Trophoblast cell (in vitro differentiated cells and primary cell): ENCODE results near the gene CDH22.

Experiments
- DNase-seq, 2 donors: peaks; one replicate each; pipeline ENCODE4 v3.0.0-alpha.2; 2016
- H2AFZ ChIP-seq: 2 replicates; pipeline ENCODE4 v1.6.1; 2013; ENCODE audit warnings: low read length, moderate library complexity, mild to moderate bottlenecking; ENCODE audit not compliant: insufficient read depth, poor library complexity
- H2AK5ac ChIP-seq: 2 replicates; pipeline ENCODE4 v1.6.1; 2013; ENCODE audit warnings: mild to moderate bottlenecking, low read length
- H2BK120ac ChIP-seq: 2 replicates; pipeline ENCODE4 v1.6.1; 2013; ENCODE audit warnings: low read length, mild to moderate bottlenecking, moderate library complexity; ENCODE audit not compliant: insufficient read depth, poor library complexity
- H2BK12ac ChIP-seq: 2 replicates; pipeline ENCODE4 v1.6.1; 2013; ENCODE audit warnings: mild to moderate bottlenecking, low read length, moderate library complexity
- H2BK5ac ChIP-seq: 2 replicates; pipeline ENCODE4 v1.6.1; 2013; ENCODE audit warnings: low read length, low read depth, moderate library complexity, mild to moderate bottlenecking; ENCODE audit not compliant: poor library complexity
- H3K14ac ChIP-seq: 2 replicates; pipeline ENCODE4 v1.6.1; 2013; ENCODE audit warnings: mild to moderate bottlenecking, low read length
- H3K18ac ChIP-seq: 2 replicates; pipeline ENCODE4 v1.6.1; 2013; ENCODE audit warnings: mild to moderate bottlenecking, low read length
- H3K23ac ChIP-seq: 2 replicates; pipeline ENCODE4 v1.6.1; 2013; ENCODE audit warnings: low read length
- H3K27ac ChIP-seq: 2 replicates; pipeline ENCODE4 v1.5.1; 2013; ENCODE audit warnings: low read depth, mild to moderate bottlenecking, inconsistent platforms, low read length, moderate library complexity
- H3K27me3 ChIP-seq: 2 replicates; pipeline ENCODE4 v1.6.1; 2013; ENCODE audit warnings: inconsistent platforms, mild to moderate bottlenecking, low read length, moderate library complexity; ENCODE audit not compliant: insufficient read depth
- H3K36me3 ChIP-seq, 2 experiments: 1 replicate in 1 of 2; 2 replicates in 1 of 2; pipeline ENCODE4 v1.6.1; 2013; ENCODE audit warnings: low read length in 2 of 2, mild to moderate bottlenecking in 2 of 2, moderate library complexity in 1 of 2; ENCODE audit not compliant: insufficient read depth in 2 of 2, control insufficient read depth in 1 of 2
- H3K4ac ChIP-seq: 2 replicates; pipeline ENCODE4 v1.6.1; 2013; ENCODE audit warnings: low read depth, mild to moderate bottlenecking, low read length, moderate library complexity
- H3K4me1 ChIP-seq, 2 experiments: 1 replicate in 1 of 2; 2 replicates in 1 of 2; pipeline ENCODE4 v1.6.1; 2013; ENCODE audit warnings: low read length in 2 of 2, mild to moderate bottlenecking in 2 of 2, moderate library complexity in 1 of 2; ENCODE audit not compliant: insufficient read depth in 2 of 2, control insufficient read depth in 1 of 2
- H3K4me2 ChIP-seq: 2 replicates; pipeline ENCODE4 v1.6.1; 2013; ENCODE audit warnings: inconsistent platforms, mild to moderate bottlenecking, low read length, moderate library complexity
- H3K4me3 ChIP-seq: 2 replicates; pipeline ENCODE4 v1.5.1; 2013; ENCODE audit warnings: mild to moderate bottlenecking, low read depth, low read length, inconsistent platforms
- H3K79me1 ChIP-seq: one replicate; pipeline ENCODE4 v1.6.1; 2013; ENCODE audit warnings: low read length
- H3K79me2 ChIP-seq: 2 replicates; pipeline ENCODE4 v1.6.1; 2013; ENCODE audit warnings: low read length, mild to moderate bottlenecking; ENCODE audit not compliant: control insufficient read depth, insufficient read depth, poor library complexity
- H3K9ac ChIP-seq: 2 replicates; pipeline ENCODE4 v1.6.1; 2013; ENCODE audit warnings: mild to moderate bottlenecking, low read length
- H3K9me3 ChIP-seq: 2 replicates; pipeline ENCODE4 v1.6.1; 2013; ENCODE audit warnings: low read depth, mild to moderate bottlenecking, control low read depth, inconsistent platforms, low read length; ENCODE audit not compliant: insufficient read depth
- H4K12ac ChIP-seq: 2 replicates; pipeline ENCODE4 v1.6.1; 2013; ENCODE audit warnings: low read depth, mild to moderate bottlenecking, low read length, moderate library complexity
- H4K8ac ChIP-seq: 2 replicates; pipeline ENCODE4 v1.6.1; 2013; ENCODE audit warnings: low read depth, mild to moderate bottlenecking, low read length, moderate library complexity
- H4K91ac ChIP-seq: one replicate; pipeline ENCODE4 v1.6.1; 2013; ENCODE audit warnings: low read depth, mild to moderate bottlenecking, low read length, moderate library complexity
- WGBS: extraction: QIAGEN DNeasy Blood & Tissue Kit; methylation state at CpG from one replicate; pipeline ENCODE4 v1.1.7; 2013; ENCODE audit warnings: missing lambda C conversion rate; ENCODE audit not compliant: insufficient read length, insufficient coverage; ENCODE audit errors: extremely low coverage; 5-methylcytosine and 5-hydroxymethylcytosine counted together

The CDH22 gene

DNA sequence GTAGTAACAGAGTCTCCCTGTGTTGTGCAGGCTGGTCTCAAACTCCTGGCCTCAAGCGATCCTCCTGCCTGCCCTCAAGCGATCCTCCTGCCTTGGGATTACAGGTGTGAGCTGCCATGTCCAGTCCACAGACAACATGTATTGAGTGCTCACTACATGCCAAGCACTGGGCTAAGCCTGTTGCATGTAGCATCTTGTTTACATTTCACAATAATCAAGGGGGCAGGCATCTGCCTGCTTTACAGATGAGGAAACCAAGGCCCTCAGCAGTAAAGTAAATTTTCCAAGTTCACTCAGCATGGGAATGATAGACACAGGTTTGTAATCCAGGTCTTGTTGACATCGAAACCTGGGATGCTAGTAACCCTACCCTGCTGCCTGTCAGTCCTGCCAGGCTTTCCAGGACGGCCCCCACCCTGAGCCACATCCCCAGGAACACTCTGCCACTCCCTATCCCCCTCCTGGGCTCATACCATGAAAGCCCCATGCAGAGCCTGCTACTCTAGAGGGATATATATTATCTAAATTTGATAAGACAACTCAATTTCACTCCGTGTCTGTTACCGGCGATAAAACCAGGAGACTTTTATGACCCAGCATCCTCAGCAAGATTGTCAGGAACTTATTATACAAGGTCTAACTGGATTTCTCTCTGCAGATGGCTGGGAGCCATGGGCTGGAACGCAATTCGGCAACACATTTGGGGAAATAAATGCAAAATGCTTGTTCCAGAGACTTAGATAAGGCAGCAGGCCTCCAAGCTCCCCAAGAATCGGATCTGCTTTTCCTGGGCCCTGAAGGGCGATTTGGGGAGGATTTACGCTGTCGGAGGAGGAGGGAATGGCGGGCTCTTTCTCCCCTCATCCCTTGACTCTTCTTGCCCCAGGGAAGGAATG lies 159.7 kb downstream of the CDH22 start:
- Histone ChIP-seq H3K79me2 (no peaks in the 10 kb centered on the region), H2AK5ac (no peak overlapping the region), H3K27ac (no peak overlapping the region), H3K27me3 (no peaks in the 10 kb centered on the region), H3K9me3 (no peaks in the 10 kb centered on the region), H3K4me1 (no peaks in the 10 kb centered on the region), H3K79me1 (no peaks in the 10 kb centered on the region), H3K14ac (no peak overlapping the region), H3K4me3 (no peak overlapping the region), H3K18ac (no peak overlapping the region), H3K36me3 (no peaks in the 10 kb centered on the region), H2BK120ac (no peak overlapping the region), H3K4me2 (no peak overlapping the region), H4K12ac (no peak overlapping the region), H2BK5ac (no peak overlapping the region), H4K91ac (no peak overlapping the region), H3K23ac (no peak overlapping the region), H2AFZ (no peak overlapping the region), H3K9ac (no peak overlapping the region), H2BK12ac (no peak overlapping the region), H3K4ac (no peak overlapping the region), H4K8ac (no peak overlapping the region)
- no CpG with 5 or more reads among the region's 14 CpGs for WGBS
- no peak for DNase-seq

DNA sequence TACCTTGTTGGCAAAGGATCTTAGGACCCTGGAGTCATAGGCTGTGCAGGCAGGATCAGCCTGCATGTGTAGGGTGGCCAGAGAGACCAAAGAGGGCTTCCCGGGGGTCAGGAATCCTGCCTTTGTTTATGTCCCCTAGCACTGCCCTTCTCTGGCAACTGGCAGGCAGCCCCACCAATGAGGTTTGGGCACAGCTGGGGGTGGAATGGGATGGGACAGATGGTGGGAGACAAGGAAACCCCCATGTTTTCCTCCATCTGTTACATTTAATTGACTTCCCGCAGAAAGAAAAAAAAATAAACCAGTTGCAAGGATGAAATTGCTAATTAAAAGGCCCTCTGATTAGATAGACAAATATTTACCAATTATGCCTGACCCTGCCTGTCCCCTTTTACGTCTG lies 162.6 kb downstream of the CDH22 start:
- H3K4ac ChIP-seq, result no peak overlapping the region
- no peaks in the 10 kb centered on the region for H3K27me3 ChIP-seq
- H2AFZ ChIP-seq, result no peak overlapping the region
- H2BK12ac ChIP-seq, result no peak overlapping the region
- H3K36me3 ChIP-seq, result no peaks in the 10 kb centered on the region
- no peak overlapping the region for H4K12ac ChIP-seq
- WGBS, result no CpG with 5 or more reads among the region's 3 CpGs
- H3K4me1 ChIP-seq, result no peaks in the 10 kb centered on the region
- no peak overlapping the region for H3K27ac ChIP-seq
- no peak overlapping the region for H3K4me2 ChIP-seq
- no peak overlapping the region for H2BK120ac ChIP-seq
- DNase-seq, result no peak
- no peak overlapping the region for H2BK5ac ChIP-seq
- no peak overlapping the region for H4K8ac ChIP-seq
- no peak overlapping the region for H3K23ac ChIP-seq
- no peaks in the 10 kb centered on the region for H3K9me3 ChIP-seq
- no peak overlapping the region for H2AK5ac ChIP-seq
- H3K4me3 ChIP-seq, result no peak overlapping the region
- no peak overlapping the region for H3K14ac ChIP-seq
- H4K91ac ChIP-seq, result no peak overlapping the region
- H3K9ac ChIP-seq, result no peak overlapping the region
- no peaks in the 10 kb centered on the region for H3K79me2 ChIP-seq
- no peaks in the 10 kb centered on the region for H3K79me1 ChIP-seq
- H3K18ac ChIP-seq, result no peak overlapping the region

DNA sequence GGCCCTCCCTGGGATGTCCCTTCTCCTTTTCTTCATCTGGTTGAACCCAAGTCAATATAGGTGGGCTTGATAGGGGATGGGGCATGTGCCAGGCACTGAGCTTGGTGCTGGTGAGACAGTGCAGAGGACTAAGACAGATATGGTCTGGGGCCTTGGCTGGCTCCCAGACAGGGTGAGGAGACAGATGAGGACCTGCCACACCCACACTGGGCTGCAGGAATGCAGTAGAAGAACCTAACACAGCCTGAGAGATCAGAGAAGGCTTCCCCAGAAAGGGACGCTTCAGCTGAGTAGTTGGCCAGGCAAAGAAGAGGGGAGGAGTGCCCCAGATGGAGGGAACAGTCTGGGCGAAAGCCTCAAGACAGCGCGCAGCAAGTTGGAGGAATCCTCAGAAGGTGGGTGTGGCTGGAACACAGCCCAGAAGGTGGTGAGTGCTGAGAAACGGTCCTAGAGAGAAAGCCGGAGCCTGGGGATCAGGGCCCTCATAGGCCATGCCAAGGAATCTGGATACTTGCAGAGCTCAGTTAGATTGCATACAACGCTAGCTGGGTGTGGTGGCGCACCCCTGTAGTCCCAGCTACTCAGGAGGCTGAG lies 163.8 kb downstream of the CDH22 start:
- Histone ChIP-seq H3K79me1 (no peaks in the 10 kb centered on the region), H3K4me1 (no peaks in the 10 kb centered on the region), H3K27ac (no peak overlapping the region), H4K8ac (no peak overlapping the region), H3K18ac (no peak overlapping the region), H3K4me3 (no peak overlapping the region), H2BK5ac (no peak overlapping the region), H4K12ac (no peak overlapping the region), H3K4me2 (no peak overlapping the region), H3K14ac (no peak overlapping the region), H3K9me3 (no peaks in the 10 kb centered on the region), H2AK5ac (no peak overlapping the region), H4K91ac (no peak overlapping the region), H2BK12ac (no peak overlapping the region), H3K79me2 (no peaks in the 10 kb centered on the region), H2BK120ac (no peak overlapping the region), H3K9ac (no peak overlapping the region), H3K4ac (no peak overlapping the region), H3K36me3 (no peaks in the 10 kb centered on the region), H3K23ac (no peak overlapping the region), H2AFZ (no peak overlapping the region), H3K27me3 (no peaks in the 10 kb centered on the region)
- no CpG with 5 or more reads among the region's 8 CpGs for WGBS
- no peak for DNase-seq

DNA sequence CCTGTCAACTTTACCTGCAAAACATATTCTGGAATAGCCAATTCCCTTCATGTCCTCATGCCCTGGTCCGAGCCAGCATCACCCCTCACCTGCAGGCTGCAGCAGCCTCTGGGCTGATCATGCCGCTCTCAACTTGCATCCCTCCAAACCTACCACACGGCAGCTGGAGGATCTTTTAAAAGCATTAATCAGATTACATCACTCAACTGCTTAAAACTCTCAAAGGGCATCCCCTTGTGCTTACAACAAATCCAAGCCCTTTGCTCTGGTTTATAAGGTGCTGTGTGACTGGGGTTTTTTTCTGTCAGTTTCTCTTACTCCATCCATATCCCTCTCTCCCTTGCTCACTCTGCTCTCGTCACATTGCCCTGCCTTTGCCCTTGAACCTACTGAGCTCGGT lies 166.2 kb downstream of the CDH22 start:
- Histone ChIP-seq H3K18ac (no peak overlapping the region), H2AK5ac (no peak overlapping the region), H2AFZ (no peak overlapping the region), H3K36me3 (no peaks in the 10 kb centered on the region), H3K27ac (no peak overlapping the region), H2BK120ac (no peak overlapping the region), H3K4me1 (no peaks in the 10 kb centered on the region), H2BK5ac (no peak overlapping the region), H3K4ac (no peak overlapping the region), H3K27me3 (no peaks in the 10 kb centered on the region), H4K8ac (no peak overlapping the region), H2BK12ac (no peak overlapping the region), H3K79me2 (no peaks in the 10 kb centered on the region), H3K9me3 (no peaks in the 10 kb centered on the region), H3K9ac (no peak overlapping the region), H3K4me2 (no peak overlapping the region), H3K14ac (no peak overlapping the region), H3K4me3 (no peak overlapping the region), H3K79me1 (no peaks in the 10 kb centered on the region), H3K23ac (no peak overlapping the region), H4K91ac (no peak overlapping the region), H4K12ac (no peak overlapping the region)
- no peak for DNase-seq
- WGBS, result no CpG with 5 or more reads among the region's 5 CpGs
